Activated CD8-positive, alpha-beta T cell treated with anti-CD3 and anti-CD28 coated beads for 36 hours (primary cell): ENCODE results near the gene TBC1D23. TPM values are rescaled to one million over a fixed set of nuclear protein-coding genes. Genes with fewer than 3 reads are reported as not detected.
"Not testable (repeated sequence)": the region's sequence is repeated elsewhere in the genome, so short reads cannot be mapped to it uniquely, and the experiment has no call there.

Experiments used
- ATAC-seq: fragments of 200-7000 bp; cut with Tn5 transposase; one replicate; pipeline ENCODE4 v1.10.0; 2021; ENCODE audit warnings: mild to moderate bottlenecking, moderate library complexity
- CTCF ChIA-PET: fragments of 350-600 bp; sonication (Branson Sonifier 250); formaldehyde crosslinking; loops from one replicate; lab custom pipeline; 2021; ENCODE audit warnings: antibody characterized with exemption; lab: Charles Lee
- POLR2A ChIA-PET: fragments of 350-600 bp; sonication (Branson Sonifier 250); formaldehyde crosslinking; loops from one replicate; lab custom pipeline; 2021; ENCODE audit warnings: antibody characterized with exemption; lab: Charles Lee
- DNase-seq: peaks from one replicate; pipeline ENCODE4 v3.0.0-alpha.2; 2020
- H3K27ac Mint-ChIP-seq: one replicate; pipeline ENCODE4 v1.8.0; 2021; ENCODE audit warnings: mild to moderate bottlenecking, mixed read lengths
- H3K27me3 Mint-ChIP-seq: one replicate; pipeline ENCODE4 v1.8.0; 2021; ENCODE audit warnings: mixed read lengths
- H3K36me3 Mint-ChIP-seq: one replicate; pipeline ENCODE4 v1.8.0; 2021; ENCODE audit warnings: low read depth, mixed read lengths
- H3K4me1 Mint-ChIP-seq: one replicate; pipeline ENCODE4 v1.8.0; 2021; ENCODE audit warnings: low read depth, mixed read lengths
- H3K4me3 Mint-ChIP-seq: one replicate; pipeline ENCODE4 v1.8.0; 2021; ENCODE audit warnings: mild to moderate bottlenecking, moderate library complexity, mixed read lengths
- H3K9me3 Mint-ChIP-seq: one replicate; pipeline ENCODE4 v1.8.0; 2021; ENCODE audit warnings: mixed read lengths
- CTCF ChIP-seq: fragments of 200-600 bp; IDR thresholded peaks from one replicate; pipeline ENCODE4 v1.8.0; 2022; ENCODE audit warnings: antibody characterized with exemption, mild to moderate bottlenecking
- intact Hi-C: fragments of 100-400 bp; cut with micrococcal nuclease; formaldehyde crosslinking; loops from one replicate; pipeline ENCODE4 v1.10.0; 2022
- total RNA-seq, 2 experiments: library from RNA; stranded (reverse); gene quantifications; one replicate each; pipeline ENCODE4 v1.2.3, GENCODE V29; 2021

The TBC1D23 gene
- total RNA-seq, 2 experiments from 2014 or later, result 14.4 to 20.5 TPM

- ATAC-seq, result no peak
- no peak for DNase-seq
- ChIA-PET POLR2A (no interaction called here), CTCF (interaction anchor here (1.2 to 1.8 kb wide), 2 partner anchors 23 to 162 kb away, joined by 3 to 5 read pairs; no protein-coding TSS in a partner anchor)
- Mint-ChIP-seq H3K27ac (no peak overlapping the region), H3K36me3 (no peaks in the 10 kb centered on the region), H3K27me3 (peaks cover 4% of the 10 kb centered on the region), H3K4me1 (no peaks in the 10 kb centered on the region), H3K4me3 (no peak overlapping the region), H3K9me3 (no peaks in the 10 kb centered on the region)
- no peak for TF ChIP-seq CTCF
- intact Hi-C loops, result no loop called here
These were observed 30.1 kb upstream of the TBC1D23 start for GRCh38 chr3:100230710-100231109.

- DNase-seq, result no peak
- no peak for ATAC-seq
- Mint-ChIP-seq H3K27ac (no peak overlapping the region), H3K27me3 (peaks cover 4% of the 10 kb centered on the region), H3K4me1 (no peaks in the 10 kb centered on the region), H3K9me3 (no peaks in the 10 kb centered on the region), H3K36me3 (no peaks in the 10 kb centered on the region), H3K4me3 (no peak overlapping the region)
- intact Hi-C loops, result no loop called here
- CTCF ChIA-PET, result interaction anchor here (1.8 kb wide), 1 partner anchor 22 kb away, joined by 5 read pairs; no protein-coding TSS in a partner anchor
- POLR2A ChIA-PET, result no interaction called here
- TF ChIP-seq CTCF, result no peak
These were observed 29.1 kb upstream of the TBC1D23 start for GRCh38 chr3:100231668-100232067.

- Mint-ChIP-seq H3K36me3 (no peaks in the 10 kb centered on the region), H3K4me1 (no peaks in the 10 kb centered on the region), H3K9me3 (peaks cover 3% of the 10 kb centered on the region), H3K27me3 (peaks cover 4% of the 10 kb centered on the region), H3K4me3 (no peak overlapping the region), H3K27ac (no peak overlapping the region)
- ChIA-PET POLR2A (interaction anchor here (0.7 kb wide), 1 partner anchor 60 kb away, joined by 3 read pairs; no protein-coding TSS in a partner anchor), CTCF (no interaction called here)
- intact Hi-C loops, result no loop called here
- DNase-seq, result no peak
- TF ChIP-seq CTCF, result no peak
- no peak for ATAC-seq
These were observed 26.4 kb upstream of the TBC1D23 start for GRCh38 chr3:100234364-100234763.

GRCh38 chr3:100238599-100238998, 22.2 kb upstream of the TBC1D23 start:
- no peak overlapping the region for H3K4me3 Mint-ChIP-seq
- no peaks in the 10 kb centered on the region for H3K4me1 Mint-ChIP-seq
- POLR2A ChIA-PET, result no interaction called here
- H3K27me3 Mint-ChIP-seq, result peaks cover 1% of the 10 kb centered on the region
- no peak for TF ChIP-seq CTCF
- intact Hi-C loops, result no loop called here
- no peak for DNase-seq
- CTCF ChIA-PET, result interaction anchor here (1.3 kb wide), 1 partner anchor 170 kb away, joined by 5 read pairs; no protein-coding TSS in a partner anchor
- H3K9me3 Mint-ChIP-seq, result peaks cover 3% of the 10 kb centered on the region
- no peak for ATAC-seq
- H3K27ac Mint-ChIP-seq, result no peak overlapping the region
- H3K36me3 Mint-ChIP-seq, result no peaks in the 10 kb centered on the region

- H3K4me3 Mint-ChIP-seq, ATAC-seq, H3K27ac Mint-ChIP-seq, H3K36me3 Mint-ChIP-seq, DNase-seq, CTCF ChIA-PET, POLR2A ChIA-PET, H3K27me3 Mint-ChIP-seq, intact Hi-C loops, H3K9me3 Mint-ChIP-seq: not testable (repeated sequence)
- H3K4me1 Mint-ChIP-seq, result peaks cover 11% of the 10 kb centered on the region
These were observed 18.3 kb upstream of the TBC1D23 start for GRCh38 chr3:100242471-100242870.
